HG03469 (cell line): ENCODE results near the gene NR2F2.
A peak's percentile ranks its signal among the peaks of the same experiment; 100 is the strongest.

Source experiments
- ATAC-seq: cut with Tn5 transposase; IDR thresholded peaks from one replicate; pipeline ENCODE4 v1.9.1; 2021; ENCODE audit warnings: mild to moderate bottlenecking, moderate library complexity, moderate number of reproducible peaks; ENCODE audit not compliant: unreplicated experiment

NR2F2 gene

DNA sequence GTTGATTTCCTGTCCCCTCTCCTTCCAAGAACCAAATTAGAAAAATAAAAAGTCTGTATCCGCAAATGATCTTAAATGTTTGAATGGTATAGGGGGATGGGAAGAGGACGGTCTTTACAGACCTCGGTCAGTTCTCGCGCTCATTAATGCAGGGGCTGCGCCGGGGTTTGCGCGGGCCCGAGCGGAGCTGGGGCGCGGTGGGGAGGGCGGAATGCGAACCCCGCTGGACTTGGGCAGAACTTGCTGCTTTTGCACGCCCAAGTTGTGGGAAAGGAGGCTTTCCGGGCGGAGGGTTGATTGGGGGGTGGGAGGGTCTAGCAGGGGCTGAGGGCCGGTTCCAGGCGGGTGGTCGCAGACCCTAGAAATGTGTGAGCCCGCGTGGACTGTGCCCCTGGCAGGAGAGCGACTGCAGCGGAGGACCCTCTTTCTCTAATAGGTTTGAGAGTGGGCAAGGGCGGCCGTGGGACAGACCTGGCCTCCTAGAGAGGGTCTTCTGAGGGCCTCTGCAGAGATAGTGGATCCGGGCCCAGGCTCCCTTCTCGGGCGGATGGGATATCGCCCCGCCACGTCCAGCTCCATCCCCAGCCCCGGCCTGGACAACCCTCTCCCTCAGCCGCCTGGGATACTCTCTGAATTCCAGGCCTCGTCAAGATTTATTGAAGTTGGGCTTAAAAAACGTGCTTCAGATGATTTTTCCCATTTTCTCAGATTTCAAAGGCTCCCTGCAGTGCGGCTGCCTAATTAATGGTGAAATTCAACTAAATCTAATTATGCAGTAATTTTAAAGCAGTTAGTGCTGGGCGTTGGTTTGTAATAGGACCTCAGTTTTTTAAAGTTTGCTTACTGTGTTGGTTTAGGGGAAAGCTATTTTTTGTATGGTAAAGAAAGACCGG, 11.3 kb downstream of the NR2F2 start:
- no peak for ATAC-seq

DNA sequence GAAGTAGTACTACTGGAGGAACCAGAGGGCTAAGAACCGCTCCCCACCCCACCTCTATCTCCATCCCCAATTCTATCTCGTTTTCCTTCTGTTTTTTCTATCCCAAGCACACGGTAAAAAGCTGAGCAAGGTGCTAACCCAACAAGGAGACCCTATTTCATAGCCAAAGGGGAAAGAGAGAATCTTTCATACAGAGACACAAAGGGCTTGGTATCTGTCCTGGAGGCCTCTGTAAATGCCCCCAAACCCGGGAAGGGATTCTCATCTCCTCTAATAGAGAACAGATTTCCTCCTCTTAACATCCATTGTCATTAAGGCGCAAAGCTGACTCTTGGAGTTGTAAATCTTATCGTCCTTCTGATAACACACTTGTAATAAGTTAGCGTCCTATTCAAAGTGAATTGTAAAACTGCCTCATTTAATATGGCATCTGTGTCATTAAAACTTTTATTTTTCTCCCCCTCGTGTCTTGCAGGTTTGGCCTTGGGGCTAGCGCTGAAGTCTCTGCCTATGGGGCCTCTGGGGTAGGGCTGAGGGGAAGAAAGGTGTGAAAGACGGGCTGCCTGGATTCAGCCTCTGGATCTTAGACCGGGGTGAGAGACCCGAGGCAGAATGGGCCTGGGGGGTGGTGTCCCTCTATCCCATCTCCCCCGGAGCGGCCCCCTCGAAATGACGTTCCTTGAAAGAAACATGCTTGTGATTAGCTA, 12.1 kb downstream of the NR2F2 start:
- no peak for ATAC-seq

- ATAC-seq: no peak
Measured at GRCh38 chr15:96343113-96344059, 12.9 kb downstream of the NR2F2 start.

DNA sequence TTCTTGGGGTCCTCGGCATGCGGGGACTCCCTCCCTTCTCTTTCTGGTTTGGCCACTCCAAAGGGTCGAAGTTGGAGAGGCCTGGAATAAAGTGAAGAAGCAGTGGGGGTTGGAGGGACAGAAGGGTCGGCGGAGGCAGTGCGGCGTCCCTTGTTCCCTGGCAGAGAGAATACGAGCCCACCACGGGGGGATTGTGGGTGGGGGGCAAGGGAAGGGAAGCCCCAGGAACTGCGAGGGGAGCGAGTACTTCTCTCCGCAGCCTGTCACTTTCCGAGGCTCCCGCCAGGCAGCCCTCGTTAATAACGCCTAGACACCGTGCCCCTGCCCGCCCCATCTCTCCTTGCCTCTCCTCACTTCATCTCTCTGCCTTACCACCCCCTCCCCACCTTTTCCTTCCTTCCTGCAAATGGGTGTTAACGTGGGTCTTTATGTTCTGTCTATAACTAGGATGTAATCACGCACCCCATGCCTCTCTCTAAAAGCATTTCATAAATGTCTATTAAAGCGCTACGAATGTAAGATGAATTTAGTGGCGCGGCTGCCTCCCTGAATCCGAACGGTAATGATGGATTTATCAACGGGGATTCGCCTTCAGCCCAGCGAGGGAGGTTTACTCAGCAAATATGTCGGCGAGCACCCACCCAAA, 13.7 kb downstream of the NR2F2 start:
- no peak for ATAC-seq

GRCh38 chr15:96344706-96345559, 14.4 kb downstream of the NR2F2 start:
- ATAC-seq: no peak

- ATAC-seq: peak; percentile 67
Measured at GRCh38 chr15:96345560-96346399, 15.3 kb downstream of the NR2F2 start.

- no peak for ATAC-seq
Measured at GRCh38 chr15:96346409-96346970, 16.0 kb downstream of the NR2F2 start.

DNA sequence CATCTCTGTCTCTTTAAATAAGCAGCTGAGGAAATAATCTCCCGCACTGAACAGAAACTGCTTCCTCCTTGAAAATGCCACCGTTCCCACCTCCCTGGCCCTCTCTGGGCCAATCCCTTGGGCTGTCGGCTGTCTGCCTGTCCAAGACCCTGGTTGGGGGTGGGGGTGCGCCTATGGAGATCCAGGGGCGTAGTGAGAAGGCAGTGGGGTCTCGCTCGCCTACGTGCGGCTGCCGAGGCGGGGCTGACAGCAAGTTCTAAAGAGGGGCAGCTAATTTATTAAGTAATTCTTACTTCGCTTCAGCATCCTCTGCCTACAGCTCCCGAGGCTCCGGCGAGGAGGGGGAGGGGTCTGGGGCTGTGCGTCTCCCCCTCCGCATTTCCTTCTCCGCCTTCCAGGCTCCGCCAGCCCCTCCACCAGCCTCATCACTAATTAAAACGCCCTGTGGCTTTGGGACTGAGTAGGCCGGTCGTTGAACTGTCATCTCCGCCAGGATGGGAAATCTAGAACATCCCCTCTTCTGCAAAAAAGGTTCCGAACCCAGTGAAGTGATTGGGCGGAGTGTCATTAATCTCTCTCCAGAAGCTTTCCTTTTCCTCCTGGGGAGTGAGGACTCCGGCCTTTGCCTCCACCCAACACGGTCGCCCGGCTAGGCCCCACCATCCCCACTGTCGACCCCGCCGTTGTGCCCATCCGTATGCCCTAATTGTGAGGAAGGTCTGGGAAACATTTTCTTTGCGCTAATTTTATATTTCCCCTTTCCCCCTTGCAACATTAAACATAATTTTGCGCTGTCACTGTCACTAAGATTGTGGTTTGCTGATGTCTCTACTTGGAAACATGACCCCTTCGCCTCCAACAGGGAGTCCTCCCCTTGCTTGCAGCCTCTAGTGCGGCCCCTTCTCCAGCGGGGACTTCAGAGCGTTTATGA, 16.9 kb downstream of the NR2F2 start:
- no peak for ATAC-seq

- ATAC-seq: no peak
Measured at GRCh38 chr15:96348112-96349027, 17.9 kb downstream of the NR2F2 start.

- ATAC-seq: no peak
Measured at GRCh38 chr15:96349034-96349856, 18.7 kb downstream of the NR2F2 start.

DNA sequence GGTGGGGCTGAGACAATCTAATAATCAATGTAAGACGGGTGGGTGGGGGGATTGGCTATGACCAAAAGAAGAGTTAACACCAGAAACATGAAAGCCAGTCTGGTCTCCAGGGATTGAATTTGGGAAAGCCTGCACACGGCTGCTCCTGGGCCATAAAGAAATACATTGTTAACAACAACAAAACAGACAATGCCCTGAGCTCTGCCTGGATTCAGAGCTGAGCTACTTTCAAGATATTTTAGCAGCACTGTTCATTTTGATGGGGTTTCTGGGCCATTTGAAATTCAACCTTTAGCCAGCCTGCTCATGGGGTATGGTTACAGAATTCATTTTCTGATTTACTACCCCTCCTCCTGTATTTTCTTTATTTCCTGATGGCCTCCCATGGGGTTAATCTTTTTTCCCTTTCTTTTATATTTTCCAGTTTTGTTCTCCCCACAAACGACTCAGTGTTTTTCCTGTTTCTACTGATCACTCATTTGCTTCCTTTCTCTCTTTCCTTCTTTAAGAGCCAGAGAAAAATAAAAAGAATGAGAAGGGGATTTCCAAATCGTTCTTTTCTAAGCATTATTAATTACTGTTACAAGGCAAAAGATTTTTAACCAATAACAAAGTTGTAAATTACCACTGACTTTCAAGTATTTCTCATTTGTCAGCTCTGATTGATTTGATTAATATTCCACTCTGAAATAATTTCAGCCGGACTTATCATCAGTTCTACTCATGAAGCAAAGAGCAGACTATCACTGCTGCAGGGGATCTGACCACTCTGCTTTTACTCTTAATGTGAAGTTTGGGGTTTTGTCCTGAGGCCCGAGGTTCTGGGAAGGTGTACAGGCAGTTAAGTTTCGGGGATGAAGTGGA, 19.6 kb downstream of the NR2F2 start:
- ATAC-seq: no peak

DNA sequence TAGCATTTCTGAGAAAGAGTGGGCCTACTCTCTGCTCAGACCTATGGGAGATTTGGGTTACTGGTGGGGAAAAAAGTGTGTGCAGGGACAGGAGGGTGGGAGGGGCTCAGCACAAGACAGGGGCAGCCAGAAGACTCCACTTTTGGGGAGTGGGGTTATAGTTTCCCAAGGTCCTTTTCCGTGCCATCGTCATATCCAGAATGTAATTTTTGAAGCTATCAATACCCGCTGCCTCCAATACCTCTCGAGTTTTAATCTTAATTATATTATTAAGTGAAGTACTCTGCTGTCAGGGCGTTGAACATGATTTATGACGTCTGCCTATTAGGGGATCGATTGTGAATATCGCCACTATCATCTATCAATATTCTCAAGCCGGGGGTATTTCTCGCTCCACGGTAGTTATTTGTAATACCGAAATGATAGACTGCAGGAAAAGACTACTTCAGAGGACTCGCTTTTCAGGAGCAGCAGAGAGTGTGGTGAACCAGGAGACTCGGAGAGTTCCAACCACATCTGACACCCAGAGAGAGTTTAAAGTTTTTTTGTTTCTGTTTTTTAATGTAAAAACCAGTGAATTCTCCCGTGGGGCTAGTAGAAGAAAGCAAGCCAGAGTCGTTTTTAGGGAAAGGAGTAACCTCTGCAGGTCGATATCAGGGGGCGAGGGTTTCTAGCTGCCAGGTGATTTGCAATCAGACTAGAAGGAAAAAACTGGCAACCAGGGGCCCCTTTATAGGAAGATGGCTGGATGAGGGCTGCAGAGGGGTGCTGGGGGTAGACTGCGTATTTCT, 20.6 kb downstream of the NR2F2 start:
- ATAC-seq: no peak

DNA sequence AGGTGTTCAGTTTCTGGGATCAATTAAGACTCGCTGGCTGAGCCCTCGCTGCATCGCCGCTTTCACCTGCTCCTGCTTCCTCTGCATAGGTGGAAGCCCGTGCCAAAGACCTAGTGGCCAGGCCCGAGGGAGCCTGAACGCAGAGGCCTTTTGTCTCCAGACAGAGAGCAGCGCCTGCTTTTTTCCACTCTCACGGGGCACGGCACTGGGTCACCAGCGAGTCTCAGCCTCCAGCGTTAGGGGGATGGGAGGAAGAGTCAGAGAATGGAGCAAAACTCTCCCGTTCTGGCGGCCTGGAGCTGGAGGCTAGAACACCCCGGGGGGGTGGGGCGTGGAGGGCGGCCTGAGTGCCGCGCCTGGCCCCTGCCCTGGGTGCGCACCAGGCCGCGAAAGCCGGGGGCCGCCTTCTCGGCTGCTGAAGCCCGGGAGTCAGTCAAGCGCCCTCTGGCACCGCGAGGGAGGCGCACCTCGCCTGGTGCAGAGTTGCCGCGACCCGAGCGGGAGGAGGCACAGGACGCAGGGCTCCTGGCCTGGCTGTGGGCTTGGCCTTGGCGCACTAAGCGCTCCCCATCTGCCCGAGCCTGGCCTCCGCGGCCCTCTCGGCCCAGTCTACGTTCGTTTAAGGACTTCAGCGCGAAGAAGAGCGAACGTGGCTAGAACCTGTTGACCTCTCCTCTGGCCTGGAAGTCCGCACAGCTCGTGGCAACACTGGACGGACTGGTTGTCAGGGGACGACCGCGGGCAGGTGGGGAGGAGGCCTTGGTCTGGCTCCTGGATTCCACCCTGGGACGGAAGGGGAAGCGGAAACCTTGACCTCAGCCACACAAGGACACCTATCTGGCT, 21.5 kb downstream of the NR2F2 start:
- no peak for ATAC-seq
